GDM1 (cell line): ENCODE results near the gene HERC3.

Source experiments
- DNase-seq: peaks from one replicate; lab custom pipeline; 2025; lab: John Stamatoyannopoulos, UW

The HERC3 gene

GRCh38 chr4:88720451-88721428, 128.5 kb downstream of the HERC3 start:
- no peak for DNase-seq

DNA sequence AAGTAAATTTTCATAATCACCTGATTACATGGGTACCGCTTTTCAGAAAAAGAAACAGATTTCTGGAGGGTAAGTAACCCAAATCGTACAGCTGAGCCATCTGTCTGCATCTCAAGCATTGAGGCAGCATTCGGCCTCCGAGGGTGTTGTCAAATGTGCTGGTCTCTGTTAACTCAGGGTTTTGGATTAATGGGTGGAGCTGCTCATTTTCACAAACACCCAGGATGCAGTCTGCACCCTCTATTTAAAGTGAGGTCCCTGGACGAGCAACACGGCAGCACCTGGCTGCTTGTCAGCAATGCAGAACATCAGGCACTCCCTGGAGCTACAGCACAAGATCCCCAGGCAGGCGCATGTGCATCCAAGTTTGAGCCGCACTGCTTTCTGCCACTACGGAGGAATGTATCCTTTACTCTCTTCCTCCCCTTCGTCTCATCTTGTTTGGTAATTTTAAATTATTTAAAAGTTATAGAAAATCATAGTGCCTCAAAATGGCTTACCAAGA, 130.0 kb downstream of the HERC3 start:
- no peak for DNase-seq

DNA sequence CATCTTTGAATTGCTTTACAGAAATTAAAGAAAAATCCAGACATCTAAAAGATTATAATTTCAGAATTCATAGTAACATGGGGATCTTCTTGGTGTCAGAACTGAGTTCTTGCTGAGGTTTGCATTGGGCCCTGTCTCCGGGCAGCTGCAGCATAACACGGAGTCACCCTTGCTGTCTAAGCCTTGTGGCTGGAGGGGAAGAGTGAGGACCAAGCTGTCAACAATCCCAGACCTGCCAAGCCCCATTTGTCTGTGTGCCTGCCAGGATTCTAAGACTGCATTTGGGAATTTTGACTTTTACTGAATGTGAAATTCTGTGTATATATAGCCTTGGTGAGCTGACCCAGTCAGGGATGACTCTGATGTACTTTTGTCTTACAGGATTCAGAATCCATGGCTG, 130.5 kb downstream of the HERC3 start:
- no peak for DNase-seq

- DNase-seq: no peak
Measured at GRCh38 chr4:88724406-88724805, 132.1 kb downstream of the HERC3 start.

DNA sequence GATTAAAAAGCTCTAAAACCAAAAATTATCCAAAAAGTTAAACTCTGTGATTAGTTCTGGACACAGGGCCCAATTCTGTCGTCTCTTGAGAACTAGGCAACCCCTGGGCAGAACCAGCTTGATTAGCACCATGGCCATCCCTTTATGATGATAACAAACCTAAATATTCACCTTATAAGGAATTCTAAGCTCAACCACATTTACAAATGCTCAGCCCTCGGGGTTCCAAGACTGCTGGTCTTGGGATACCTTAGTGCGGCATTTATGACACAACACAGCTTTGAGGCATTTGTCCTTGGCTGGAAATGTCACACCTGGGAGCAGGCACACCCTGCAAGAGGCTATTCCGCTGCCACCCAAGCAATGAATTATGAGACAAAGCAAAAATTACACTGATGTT, 132.9 kb downstream of the HERC3 start:
- DNase-seq: no peak

DNA sequence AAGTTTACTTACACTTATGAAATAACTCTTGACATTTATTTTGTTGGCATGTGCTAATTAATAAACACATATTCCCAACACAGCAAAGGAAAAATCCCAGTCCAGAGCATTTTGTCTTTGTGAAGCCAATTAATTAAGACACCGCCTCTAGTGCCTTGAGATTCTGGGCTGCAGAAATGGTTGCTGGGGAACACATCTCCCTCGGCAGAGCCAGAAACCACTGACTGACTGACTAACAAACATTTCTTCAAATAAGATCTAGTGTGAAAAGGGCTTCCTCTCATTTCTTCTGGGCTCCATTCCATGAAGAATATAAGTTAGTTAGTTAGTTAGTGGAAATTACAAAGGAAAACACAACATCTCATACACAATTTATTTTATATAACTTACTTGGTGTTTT, 133.7 kb downstream of the HERC3 start:
- no peak for DNase-seq

DNA sequence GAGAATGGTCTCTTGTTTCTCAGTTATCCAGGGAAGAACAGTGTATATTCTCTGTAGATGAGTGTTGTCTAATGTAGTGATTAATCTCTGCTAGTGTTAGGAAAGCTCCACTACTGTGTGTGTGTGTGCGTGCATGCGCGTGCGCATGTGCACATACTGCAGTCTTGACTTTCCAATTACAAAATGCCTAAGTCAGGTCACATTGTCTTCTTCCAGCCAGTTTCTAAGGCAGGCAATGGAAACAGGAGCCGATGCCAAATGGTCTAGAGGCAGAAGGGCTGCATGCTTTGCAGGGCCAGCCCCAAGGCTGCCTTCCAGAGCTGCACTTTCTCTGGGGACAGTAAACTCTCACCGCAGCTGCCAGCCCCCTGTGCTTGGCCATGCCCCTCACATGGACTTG, 135.9 kb downstream of the HERC3 start:
- no peak for DNase-seq

GRCh38 chr4:88729146-88729760, 137.0 kb downstream of the HERC3 start:
- no peak for DNase-seq

GRCh38 chr4:88730811-88731210, 138.5 kb downstream of the HERC3 start:
- DNase-seq: no peak

GRCh38 chr4:88731381-88731780, 139.1 kb downstream of the HERC3 start:
- DNase-seq: no peak

DNA sequence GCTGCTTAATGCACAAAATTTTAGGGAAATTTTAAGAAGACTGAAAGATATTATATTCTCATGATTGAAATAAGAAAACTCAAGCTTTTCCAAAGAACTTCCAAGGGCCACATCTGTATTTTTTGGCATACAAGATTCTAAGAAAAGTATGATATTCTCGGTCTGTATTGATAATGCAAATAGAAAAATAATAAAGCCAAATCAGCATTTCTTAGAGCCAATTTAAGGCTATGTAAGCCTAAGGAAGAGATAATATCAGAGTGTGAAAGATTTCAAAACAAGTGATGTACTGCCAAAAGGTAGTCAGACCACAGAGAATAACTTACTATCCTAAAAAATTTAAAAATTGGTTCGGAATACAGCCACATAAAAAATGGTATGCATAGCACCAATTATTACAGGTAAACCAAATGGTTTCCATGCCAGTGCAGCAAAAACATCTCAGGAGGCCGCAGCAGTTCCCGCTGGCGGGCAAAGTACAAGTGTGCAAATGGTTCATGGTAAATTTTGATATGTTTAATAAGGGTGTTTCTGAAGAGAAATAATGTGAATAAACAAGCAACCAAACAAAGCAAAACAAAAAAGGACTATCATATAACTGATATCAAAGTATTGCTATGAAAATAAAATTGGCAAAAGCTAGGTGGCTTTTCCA, 140.6 kb downstream of the HERC3 start:
- DNase-seq: no peak

- DNase-seq: no peak
Measured at GRCh38 chr4:88734403-88734949, 142.2 kb downstream of the HERC3 start.

DNA sequence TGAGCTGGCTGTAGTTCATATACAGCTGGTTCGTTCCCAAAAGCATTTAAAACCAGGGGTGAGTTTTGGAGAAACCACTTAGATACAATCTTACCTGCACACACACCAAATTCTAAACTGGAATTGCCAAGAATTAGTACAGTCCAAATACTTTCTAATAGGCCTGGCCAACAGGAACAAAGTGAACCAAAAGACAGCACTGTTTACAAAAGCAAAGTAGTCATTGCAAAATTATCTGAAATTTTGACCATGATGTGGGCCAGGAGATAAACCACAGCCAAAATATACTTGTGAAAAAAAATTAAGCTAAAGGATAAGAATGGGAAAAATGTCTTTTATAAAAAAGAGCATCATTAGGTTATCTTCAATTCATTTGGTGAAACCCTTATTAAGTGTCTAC, 143.3 kb downstream of the HERC3 start:
- no peak for DNase-seq

DNA sequence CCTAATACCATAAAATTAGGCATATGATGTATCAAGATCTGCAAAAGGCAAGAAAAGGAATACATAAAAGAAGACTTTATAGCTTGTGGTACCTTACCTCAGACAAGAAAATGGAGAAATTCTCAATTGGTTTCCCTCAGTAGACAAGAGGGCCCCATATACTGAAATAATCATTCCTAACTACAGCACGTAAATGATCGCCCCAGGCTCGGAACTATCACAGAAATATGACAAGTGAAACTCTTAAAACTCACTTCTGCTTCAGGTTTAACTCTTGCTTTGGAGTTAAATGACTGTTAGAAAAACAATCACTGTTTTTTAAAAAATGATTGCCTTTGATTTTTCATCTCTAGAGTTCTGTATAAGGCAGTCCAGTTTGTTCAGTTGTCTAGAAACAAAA, 144.0 kb downstream of the HERC3 start:
- no peak for DNase-seq

- DNase-seq: no peak
Measured at GRCh38 chr4:88737307-88737941, 145.1 kb downstream of the HERC3 start.

GRCh38 chr4:88738180-88738579, 145.9 kb downstream of the HERC3 start:
- no peak for DNase-seq

GRCh38 chr4:88742561-88742960, 150.3 kb downstream of the HERC3 start:
- DNase-seq: no peak

DNA sequence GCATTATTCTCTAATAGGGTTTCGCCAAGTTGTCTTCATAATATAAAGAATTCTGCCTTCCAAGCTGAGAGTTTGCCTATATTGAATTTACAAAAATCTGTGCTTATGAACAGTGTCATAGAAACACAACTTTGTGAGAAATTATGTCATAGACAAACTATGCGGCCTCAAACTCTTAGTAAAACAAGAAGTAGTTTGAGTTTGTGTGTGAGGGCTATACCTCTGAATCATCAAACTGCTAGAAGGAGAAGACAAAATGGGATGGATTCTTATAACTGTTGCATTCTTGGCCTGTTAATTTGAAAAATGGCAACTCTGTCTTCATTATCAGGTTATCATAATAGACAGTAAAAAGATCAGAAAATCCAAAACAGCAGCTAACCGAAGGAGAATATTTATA, 151.4 kb downstream of the HERC3 start:
- DNase-seq: no peak

- no peak for DNase-seq
Measured at GRCh38 chr4:88744609-88745008, 152.3 kb downstream of the HERC3 start.

GRCh38 chr4:88745175-88745574, 152.9 kb downstream of the HERC3 start:
- DNase-seq: no peak

DNA sequence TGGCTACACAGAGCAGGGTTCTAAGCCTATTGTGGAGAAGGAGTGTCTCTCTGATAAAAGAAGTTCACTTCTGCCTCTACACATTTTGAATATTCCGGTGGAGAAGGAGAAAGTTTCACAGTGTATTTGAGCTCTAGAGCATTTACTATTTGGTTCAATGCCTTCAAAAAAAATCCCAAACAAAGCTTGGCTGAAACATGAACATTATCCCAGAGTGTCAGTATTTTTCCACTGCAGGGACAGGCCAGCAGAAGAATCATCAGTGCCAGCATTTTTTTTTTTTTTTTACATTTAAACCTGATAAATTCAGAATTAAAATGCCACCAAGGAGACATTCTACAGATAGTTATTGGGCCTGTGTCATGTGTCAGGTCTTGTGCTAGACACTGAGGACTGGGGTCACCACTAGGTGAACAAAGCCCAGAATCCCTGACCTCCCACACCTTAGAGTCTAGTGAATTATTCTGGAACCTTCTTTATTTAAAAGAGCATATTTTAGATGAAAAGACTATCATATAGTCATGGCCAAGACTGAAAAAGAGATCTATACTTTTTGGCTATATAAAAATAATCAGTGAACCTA, 153.4 kb downstream of the HERC3 start:
- DNase-seq: no peak

- DNase-seq: no peak
Measured at GRCh38 chr4:88746206-88746605, 153.9 kb downstream of the HERC3 start.
